Measurements from ENCODE around the gene SHTN1.

The SHTN1 gene

GRCh38 chr10:117016266-117016665 is 11.3 kb upstream of the SHTN1 start:
- TF ChIP-seq, protein P1, sequence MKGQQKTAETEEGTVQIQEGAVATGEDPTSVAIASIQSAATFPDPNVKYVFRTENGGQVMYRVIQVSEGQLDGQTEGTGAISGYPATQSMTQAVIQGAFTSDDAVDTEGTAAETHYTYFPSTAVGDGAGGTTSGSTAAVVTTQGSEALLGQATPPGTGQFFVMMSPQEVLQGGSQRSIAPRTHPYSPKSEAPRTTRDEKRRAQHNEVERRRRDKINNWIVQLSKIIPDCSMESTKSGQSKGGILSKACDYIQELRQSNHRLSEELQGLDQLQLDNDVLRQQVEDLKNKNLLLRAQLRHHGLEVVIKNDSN (IDR thresholded peaks at IDR 0.05), result no peak
- no peak for TF ChIP-seq TAF1 (IDR thresholded peaks at IDR 0.05; ENCODE audit: low read depth)
- no peak for TF ChIP-seq REST (IDR thresholded peaks at IDR 0.05; ENCODE audit: low read depth)
- no peak for TF ChIP-seq CREB1 (IDR thresholded peaks at IDR 0.05; ENCODE audit: low read depth)
- TF ChIP-seq RAD21 (IDR thresholded peaks at IDR 0.05; ENCODE audit: low read depth), result no peak
- no peak for TF ChIP-seq ZBTB7A (IDR thresholded peaks at IDR 0.05; ENCODE audit: low read depth)
- no peak for TF ChIP-seq MAX (IDR thresholded peaks at IDR 0.05)
- TF ChIP-seq YY1 (IDR thresholded peaks at IDR 0.05; ENCODE audit: low read depth), result no peak
- no peak for TF ChIP-seq EGR1 (IDR thresholded peaks at IDR 0.05)
- TF ChIP-seq FOXM1 (IDR thresholded peaks at IDR 0.05; ENCODE audit: borderline replicate concordance, low read depth), result no peak
- no peak for TF ChIP-seq CEBPB (IDR thresholded peaks at IDR 0.05)
- TF ChIP-seq NFIC (IDR thresholded peaks at IDR 0.05), result no peak
- no peak for TF ChIP-seq TEAD4 (IDR thresholded peaks at IDR 0.05)
- TF ChIP-seq EP300 (IDR thresholded peaks at IDR 0.05; ENCODE audit: borderline replicate concordance), result no peak
- no peak for TF ChIP-seq TCF12 (IDR thresholded peaks at IDR 0.05; ENCODE audit: low read depth)

- TF ChIP-seq, protein P1 (IDR thresholded peaks at IDR 0.05), result no peak
- no peak for TF ChIP-seq MAX (IDR thresholded peaks at IDR 0.05)
- no peak for TF ChIP-seq YY1 (IDR thresholded peaks at IDR 0.05; ENCODE audit: low read depth)
- no peak for TF ChIP-seq TCF12 (IDR thresholded peaks at IDR 0.05; ENCODE audit: low read depth)
- no peak for TF ChIP-seq EP300 (IDR thresholded peaks at IDR 0.05; ENCODE audit: borderline replicate concordance)
- TF ChIP-seq EGR1 (IDR thresholded peaks at IDR 0.05), result no peak
- no peak for TF ChIP-seq NFIC (IDR thresholded peaks at IDR 0.05)
- no peak for TF ChIP-seq ZBTB7A (IDR thresholded peaks at IDR 0.05; ENCODE audit: low read depth)
- TF ChIP-seq TAF1 (IDR thresholded peaks at IDR 0.05; ENCODE audit: low read depth), result no peak
- TF ChIP-seq RAD21 (IDR thresholded peaks at IDR 0.05; ENCODE audit: low read depth), result no peak
- no peak for TF ChIP-seq REST (IDR thresholded peaks at IDR 0.05; ENCODE audit: low read depth)
- TF ChIP-seq CREB1 (IDR thresholded peaks at IDR 0.05; ENCODE audit: low read depth), result no peak
- no peak for TF ChIP-seq CEBPB (IDR thresholded peaks at IDR 0.05)
- no peak for TF ChIP-seq TEAD4 (IDR thresholded peaks at IDR 0.05)
- no peak for TF ChIP-seq FOXM1 (IDR thresholded peaks at IDR 0.05; ENCODE audit: borderline replicate concordance, low read depth)
Measured at GRCh38 chr10:117014835-117015234, 9.8 kb upstream of the SHTN1 start.

- TF ChIP-seq FOXM1 (IDR thresholded peaks at IDR 0.05; ENCODE audit: borderline replicate concordance, low read depth) (0 out of 2 replicates have a peak, but pooled peaks have one; percentile 35), YY1 (IDR thresholded peaks at IDR 0.05; ENCODE audit: low read depth) (no peak), REST (IDR thresholded peaks at IDR 0.05; ENCODE audit: low read depth) (peak; percentile 21; the same call in 1 of the 2 replicates), TCF12 (IDR thresholded peaks at IDR 0.05; ENCODE audit: low read depth) (0 out of 2 replicates have a peak, but pooled peaks have one; percentile 32), CEBPB (IDR thresholded peaks at IDR 0.05) (peak; percentile 62; the same call in 1 of the 2 replicates), EP300 (IDR thresholded peaks at IDR 0.05; ENCODE audit: borderline replicate concordance) (peak; percentile 59; the same call in 1 of the 2 replicates), TEAD4 (IDR thresholded peaks at IDR 0.05) (0 out of 2 replicates have a peak, but pooled peaks have one; percentile 45), ZBTB7A (IDR thresholded peaks at IDR 0.05; ENCODE audit: low read depth) (no peak), NFIC (IDR thresholded peaks at IDR 0.05) (peak; percentile 82)
Measured at GRCh38 chr10:117007080-117007479, 2.1 kb upstream of the SHTN1 start.

DNA sequence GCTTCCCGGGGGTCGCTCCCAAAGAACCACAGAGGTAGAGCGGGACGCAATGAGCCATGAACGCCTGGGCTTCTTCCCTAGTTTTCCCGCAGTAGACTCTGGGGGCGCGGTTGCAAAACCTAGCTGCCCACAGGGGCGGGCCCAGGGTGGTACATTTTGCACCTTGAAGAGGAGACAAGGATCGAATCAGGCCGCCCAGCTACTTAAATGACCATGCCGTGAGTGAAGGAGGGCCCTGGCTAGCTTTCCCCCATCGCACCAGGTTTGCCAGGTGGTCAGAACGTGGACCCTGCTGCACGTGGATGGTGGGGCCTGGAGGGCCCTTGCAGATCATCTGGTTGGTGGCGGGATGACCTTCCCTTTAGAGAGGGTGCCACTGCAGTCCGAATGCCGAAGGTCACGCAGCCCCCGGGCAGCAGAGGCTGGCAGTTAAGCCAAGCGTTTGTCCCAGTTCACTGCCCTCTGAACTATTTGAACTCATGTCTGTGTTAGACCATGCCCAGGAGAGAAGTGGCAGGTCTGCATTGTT is 604 bp upstream of the SHTN1 start:
- TF ChIP-seq ZBTB7A (IDR thresholded peaks at IDR 0.05; ENCODE audit: low read depth) (peak; percentile 16; the same call in 1 of the 2 replicates), MAX (IDR thresholded peaks at IDR 0.05) (peak; percentile 70), CEBPB (IDR thresholded peaks at IDR 0.05) (peak; percentile 61), CREB1 (IDR thresholded peaks at IDR 0.05; ENCODE audit: low read depth) (no peak)
